Jurkat, Clone E6-1 (cell line): Measurements from ENCODE around the gene DNAJB6.

Source experiments
- DNase-seq: peaks from one replicate; pipeline ENCODE4 v3.0.0-alpha.2; 2011; ENCODE audit warnings: low read depth, low spot score
- H3K4me3 ChIP-seq: 2 replicates; pipeline ENCODE4 v1.5.1; 2011; ENCODE audit warnings: mild to moderate bottlenecking, low read length, control low read depth, moderate library complexity

Gene DNAJB6

DNA sequence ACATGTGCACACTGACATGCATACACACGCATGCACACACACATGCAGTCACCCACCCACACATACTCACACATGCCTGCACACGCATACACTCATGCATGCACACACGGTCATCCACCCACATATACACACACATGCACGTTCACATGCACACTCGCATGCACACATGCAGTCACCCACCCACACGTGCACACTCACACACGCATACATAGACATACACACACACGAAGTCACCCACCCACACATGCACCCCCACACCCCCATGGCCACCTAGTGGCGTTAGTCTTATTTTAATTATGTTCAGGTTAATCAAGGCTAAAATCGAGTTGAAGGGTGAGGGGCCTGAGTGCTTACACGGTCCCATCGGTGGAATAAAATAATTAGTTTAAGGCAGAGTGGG is 96.8 kb downstream of the DNAJB6 start:
- DNase-seq = no peak
- no peak overlapping the region for H3K4me3 ChIP-seq

DNA sequence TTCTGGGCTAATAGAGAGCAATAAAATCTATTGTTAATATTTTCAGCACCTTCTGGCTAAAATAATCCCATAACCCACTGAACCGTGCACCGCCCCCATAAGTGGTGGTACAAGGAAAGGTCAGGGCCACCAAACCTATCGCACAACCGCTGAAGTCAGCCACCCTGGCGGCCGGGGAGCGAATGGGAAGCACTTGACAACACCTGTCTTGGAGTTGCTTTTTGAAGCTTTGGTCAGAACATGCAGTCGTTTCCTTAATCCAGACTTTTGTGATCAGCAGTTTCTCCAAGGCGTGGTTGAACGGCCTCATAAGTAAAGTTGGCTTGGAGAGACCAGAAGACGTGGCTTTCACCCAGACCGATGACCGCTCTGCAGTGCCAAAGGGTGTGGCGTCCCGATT is 97.4 kb downstream of the DNAJB6 start:
- DNase-seq = no peak
- H3K4me3 ChIP-seq = no peak overlapping the region

DNA sequence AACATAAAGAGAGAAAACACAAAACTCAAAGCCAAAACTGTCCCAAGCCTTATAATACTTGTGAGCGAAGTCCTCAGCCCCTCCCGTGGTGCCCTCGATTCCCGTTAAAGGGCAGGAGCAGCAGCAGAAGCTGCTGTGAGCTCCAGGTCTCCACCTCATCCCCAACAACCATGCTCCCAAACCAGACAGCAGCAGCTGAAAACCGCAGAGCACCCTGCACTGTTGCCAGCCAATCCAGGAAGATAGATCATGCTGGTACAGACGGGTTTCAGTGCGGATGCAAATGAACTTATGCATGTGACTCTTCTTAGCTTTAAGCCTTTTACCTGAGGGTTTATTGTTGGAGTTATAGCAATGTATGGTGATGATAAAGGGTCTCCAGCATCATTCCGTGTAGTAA is 97.9 kb downstream of the DNAJB6 start:
- H3K4me3 ChIP-seq = no peak overlapping the region
- DNase-seq = no peak

DNA sequence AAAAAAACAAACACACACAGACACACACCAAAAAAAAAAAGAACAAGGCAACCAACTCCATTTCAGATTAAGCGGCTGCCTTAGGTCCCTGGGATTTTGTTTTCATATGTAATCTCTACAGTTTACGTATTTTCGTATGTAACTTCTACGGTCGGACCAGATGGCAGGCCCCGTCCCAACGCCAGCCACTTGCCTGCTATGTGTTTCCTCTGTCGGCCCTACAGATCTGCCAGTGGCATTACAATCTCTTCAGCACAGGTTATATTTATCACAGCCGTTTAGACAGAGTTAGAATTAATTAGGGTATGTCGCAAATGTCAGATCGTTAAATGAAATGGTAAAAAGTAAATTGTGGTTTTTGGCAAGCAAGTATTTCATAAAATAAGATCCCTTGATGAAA is 99.3 kb downstream of the DNAJB6 start:
- H3K4me3 ChIP-seq = no peak overlapping the region
- DNase-seq = no peak

DNA sequence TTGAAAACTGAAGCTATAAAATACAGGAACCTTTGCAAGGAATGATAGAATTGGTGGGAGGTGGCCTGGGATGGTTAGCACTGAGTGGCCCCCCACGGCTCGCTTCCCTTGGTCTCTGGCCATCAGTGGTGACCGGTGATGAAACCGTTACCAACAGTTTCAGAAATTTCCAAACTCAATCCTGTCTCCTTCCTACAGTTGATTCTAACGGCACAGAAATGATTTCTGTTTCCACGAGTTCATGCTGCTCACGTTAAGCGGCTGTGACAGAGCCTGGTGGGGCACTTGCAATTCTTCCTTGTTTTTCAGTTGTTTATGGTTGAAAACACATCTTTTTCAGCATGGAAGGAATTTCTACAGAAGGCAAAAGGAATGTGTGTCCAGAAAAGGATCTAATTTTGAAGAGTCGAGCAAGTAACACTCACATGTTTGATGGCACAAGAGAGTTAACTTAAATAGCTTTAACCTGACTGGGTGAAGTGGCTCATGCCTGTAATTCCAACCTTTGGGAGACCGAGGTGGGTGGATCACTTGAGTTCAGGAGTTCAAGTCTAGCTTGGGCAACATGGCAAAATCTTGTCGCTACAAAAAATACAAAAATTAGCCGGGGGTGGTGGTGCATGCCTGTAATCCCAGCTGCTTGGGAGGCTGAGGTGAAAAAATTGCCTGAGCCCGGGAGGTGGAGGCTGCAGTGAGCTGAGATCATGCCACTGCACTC is 100.1 kb downstream of the DNAJB6 start:
- no peak for DNase-seq
- H3K4me3 ChIP-seq = no peak overlapping the region

DNA sequence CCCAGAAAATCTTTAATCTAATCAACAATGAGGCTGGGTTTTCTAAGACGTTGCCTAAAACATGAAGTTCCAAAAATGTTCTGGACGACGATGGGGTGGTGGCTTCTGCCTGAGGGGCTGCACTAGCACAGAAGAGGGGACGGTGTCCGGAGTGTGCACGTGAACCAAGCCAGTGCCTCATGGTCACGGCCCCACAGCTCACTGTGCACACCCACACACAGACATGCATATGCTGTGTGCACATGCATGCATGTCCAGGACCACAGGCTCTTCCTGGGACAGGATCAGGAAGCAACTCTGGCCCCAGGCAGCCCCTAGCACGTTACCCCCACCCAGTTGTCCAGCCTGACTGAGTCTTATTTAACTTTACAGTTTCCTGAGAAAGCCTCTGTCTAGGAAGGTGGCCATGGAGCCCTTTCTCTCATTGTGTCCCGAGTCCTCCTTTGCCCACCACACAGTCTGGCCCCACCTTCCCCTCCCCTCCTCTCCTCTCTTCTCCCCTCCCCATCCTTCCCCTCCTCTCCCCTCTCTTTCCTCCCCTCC is 100.8 kb downstream of the DNAJB6 start:
- no peak for DNase-seq
- H3K4me3 ChIP-seq = no peak overlapping the region

DNA sequence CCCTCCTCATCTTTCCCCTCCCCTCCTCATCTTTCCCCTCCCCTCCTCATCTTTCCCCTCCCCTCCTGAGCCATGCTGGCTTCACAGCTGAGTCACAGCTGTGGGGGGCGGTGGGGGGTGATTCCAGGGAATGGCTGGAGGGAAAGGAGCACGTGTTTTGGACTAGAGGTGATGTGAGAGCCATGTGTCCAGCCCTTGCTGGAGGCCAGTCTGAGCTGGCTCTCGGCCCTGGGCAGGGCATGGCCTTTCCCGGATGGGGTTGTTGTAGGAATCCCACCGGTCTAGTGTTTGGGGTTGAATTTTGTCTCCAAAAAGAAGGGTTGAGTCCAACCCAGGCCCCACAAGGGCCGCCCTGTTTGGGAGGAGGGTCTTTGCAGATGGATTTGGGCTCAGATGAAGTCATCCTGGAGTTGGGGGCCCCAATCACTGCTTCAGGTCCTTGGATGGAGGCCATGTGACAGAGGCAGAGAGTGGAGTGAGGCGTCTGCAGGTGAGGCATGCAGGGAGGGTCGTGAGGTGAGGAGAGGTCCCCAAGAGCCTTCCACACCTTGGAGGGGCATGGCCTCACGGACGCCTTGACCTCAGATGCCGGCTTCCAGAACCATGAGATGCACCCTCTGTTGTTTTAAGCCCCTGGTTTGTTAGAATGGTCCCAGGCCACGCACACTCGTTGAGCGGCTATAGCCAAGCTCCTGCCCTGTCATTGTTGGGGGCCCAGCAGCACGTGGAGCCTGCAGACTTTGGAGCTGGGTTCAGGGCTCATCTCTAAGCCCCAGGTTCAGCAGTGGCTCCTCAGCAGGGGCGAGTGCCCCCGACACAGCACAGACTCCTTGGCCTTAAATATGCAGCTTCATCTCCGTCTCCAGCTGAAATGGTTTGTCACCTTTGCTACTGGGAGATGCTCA is 101.6 kb downstream of the DNAJB6 start:
- H3K4me3 ChIP-seq = no peak overlapping the region
- DNase-seq = no peak

DNA sequence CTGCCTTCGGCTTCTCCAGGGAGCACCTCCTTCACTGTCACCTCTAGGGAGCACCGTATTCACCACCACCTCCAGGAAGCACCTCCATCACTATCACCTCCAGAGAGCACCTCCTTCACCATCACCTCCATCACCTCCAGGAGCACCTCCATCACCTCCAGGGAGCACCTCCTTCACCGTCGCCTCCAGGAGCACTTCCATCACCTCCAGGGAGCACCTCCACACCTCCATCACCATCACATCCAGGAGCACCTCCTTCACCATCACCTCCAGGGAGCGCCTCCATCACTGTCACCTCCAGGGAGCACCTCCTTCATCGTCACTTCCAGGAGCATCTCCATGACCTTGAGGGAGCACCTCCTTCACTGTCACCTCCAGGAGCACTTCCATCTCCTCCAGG is 102.3 kb downstream of the DNAJB6 start:
- DNase-seq = no peak
- no peak overlapping the region for H3K4me3 ChIP-seq

DNA sequence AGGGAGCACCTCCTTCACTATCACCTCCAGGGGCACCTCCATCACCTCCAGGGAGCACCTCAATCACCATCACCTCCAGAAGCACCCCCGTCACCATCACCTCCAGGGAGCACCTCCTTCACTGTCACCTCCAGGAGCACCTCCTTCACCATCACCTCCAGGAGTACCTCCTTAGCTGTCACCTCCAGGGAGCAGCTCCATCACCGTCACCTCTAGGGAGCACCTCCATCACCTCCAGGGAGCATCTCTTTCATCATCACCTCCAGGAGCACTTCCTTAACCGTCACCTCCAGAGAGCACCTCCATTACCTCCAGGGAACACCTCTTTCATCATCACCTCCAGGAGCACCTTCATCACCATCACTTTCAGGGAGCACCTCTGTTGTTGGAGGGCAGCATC is 103.0 kb downstream of the DNAJB6 start:
- DNase-seq = no peak
- no peak overlapping the region for H3K4me3 ChIP-seq

DNA sequence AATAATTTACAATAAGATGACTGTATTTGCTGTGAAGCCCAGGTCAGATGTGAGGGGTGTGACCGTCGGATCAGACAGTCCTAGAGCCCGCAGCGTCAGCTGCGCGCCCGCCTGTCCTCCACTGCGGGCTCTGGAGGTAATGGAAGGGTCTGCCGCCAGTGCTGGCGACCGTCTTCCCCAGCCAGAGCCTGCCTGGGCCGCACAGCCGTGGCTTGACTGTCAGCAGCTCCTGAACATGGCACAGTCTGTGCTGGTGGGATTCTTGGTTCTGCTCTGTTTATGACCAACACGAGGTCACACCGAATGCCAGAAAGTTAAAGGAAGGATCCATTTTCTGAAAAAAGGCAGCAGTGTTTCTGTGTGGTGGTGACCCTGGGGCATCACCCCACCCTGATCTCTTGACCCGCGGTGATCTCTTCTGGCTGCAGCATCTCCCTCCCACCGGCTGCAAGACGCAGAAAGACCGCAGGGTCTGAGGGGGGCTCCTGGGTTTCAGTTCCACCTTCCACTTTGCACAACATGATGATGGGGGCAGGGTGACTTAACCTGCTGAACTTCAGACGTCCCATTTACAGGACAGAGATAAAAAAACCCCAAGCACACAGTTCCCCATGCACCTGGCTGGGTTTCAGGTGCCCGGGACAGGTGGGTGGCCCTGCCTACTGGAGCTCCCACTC is 103.7 kb downstream of the DNAJB6 start:
- no peak for DNase-seq
- no peak overlapping the region for H3K4me3 ChIP-seq

DNA sequence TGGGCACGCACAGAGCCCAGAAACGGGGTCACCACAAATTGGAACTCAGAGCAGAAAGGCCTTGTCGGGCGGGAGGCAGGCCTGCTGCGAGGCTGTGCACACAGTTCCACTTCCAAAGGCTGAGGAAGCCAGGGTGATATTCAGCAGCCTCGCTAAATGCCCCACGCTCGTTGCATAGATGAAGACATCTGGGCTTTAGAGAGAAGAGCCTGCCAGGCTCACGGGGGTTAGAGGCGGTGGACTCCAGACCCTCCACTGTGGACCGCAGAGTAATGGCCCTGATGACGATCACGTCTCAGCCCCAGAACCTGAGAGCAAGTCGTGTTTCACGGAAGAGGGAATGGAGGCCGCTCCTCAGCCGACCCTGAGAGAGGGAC is 104.2 kb downstream of the DNAJB6 start:
- no peak for DNase-seq
- no peak overlapping the region for H3K4me3 ChIP-seq

DNA sequence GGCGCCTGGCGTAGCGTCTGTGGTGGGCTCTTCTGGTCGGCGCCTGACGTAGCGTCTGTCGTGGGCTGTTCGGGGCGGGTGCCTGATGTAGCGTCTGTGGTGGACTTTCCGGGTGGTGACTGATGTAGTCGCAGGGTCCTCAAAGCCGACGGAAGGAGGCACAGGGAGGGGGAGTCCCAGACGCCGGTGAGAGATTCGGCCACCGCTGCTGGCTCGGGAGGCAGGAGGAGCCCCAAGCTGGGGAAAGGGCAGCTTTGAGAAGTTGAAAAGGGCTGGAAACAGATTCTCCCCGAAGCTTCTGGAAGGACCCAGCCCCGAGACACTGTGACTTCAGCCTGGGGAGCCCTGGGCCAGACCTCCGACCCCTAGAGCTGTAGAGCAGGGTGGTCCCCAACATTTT is 105.7 kb downstream of the DNAJB6 start:
- no peak overlapping the region for H3K4me3 ChIP-seq
- no peak for DNase-seq

DNA sequence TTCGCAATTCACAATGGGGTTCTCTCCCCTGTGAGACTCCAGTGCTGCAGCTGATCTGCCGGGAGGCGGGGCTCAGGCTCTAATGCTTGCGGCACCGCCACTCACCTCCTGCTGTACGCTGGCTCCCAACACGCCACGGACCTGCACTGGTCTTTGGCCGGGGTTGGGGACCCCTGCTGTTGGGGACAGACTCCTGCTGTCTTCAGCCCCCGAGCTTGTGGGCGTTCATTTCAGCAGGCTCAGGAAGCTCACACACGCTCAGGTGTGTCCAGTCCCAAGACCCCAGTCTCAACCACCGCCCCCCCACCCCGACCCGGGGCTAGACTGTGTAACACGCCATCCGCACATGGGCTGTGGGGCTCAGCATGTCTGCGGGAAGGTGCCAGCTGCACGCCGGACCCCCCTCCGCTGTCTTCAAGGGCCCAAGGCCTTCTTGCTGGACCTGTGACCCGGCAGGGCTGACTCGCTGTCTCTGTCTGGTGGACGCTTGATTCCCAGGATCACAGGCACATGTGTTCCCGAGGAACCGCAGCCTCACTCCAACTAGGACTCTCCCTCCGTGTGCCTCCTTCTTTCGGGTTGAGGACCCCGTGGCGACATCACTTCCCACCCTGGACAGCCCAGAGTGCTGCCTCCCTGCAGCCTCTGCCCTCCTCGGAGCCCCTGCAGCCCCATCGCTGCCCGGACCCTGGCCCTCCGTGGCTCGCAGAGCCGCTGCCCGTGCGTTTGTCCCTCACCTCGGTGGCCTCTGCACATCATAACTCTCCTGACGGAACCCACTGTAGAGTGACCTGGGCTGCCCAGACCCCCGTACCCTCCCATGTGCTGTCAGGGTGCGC is 106.4 kb downstream of the DNAJB6 start:
- H3K4me3 ChIP-seq = no peak overlapping the region
- DNase-seq = no peak

DNA sequence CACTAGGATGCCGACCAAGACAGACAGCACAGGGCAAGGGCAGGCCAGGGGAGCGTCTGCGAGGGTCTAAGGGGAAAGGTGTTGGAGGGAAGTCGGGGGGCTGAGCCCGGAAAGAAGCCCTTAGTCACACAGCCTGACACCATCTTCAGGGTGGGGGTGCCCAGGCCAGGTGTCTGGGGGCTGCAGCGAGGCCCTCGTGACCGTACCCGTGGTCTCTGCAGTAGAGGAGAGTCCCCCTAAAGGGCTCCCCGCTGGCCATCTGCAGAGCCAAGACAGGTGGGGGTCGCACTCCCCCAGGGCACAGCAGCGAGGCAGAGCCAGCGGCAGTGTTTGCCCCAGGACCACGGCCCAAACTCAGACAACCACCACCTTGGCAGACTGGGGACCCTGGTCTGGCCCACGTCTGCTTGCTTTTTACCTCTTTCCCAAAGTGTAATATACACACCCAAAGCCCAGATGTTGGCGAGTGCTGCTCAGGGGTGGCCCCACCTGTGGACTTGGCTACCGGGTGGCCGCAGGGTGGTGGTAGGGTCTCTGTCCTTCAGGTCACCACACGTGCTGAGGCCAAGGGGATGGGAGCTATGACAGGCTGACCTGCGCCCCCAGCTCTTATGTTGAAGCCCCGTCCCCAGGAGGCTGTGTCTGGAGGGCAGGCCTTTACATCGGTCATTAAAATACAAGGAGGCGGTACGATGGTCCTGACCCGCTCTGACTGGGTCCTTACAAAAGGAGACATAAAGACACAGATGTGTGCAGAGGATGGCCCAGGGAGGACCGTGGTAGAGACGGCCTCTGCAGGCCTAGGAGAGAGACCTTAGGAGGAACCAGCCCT is 107.4 kb downstream of the DNAJB6 start:
- H3K4me3 ChIP-seq = no peak overlapping the region

DNA sequence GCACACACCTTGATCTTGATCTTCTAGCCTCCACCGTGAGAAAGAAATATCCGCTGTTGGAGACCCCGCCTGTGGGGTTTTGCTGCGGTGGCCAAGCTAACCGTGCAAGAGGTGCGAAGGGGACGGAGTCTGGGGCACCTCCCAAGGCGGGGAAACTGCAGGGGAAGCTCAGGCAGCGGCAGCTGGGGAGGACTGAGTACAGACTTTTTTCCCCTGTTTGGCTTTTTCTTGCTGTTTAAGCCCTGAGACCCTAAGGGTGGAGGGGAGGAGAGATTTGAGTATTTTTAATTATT is 108.0 kb downstream of the DNAJB6 start:
- H3K4me3 ChIP-seq = no peak overlapping the region
- no peak for DNase-seq

More for the DNA sequence above, 107.4 kb downstream of the DNAJB6 start:
- DNase-seq = no peak

DNA sequence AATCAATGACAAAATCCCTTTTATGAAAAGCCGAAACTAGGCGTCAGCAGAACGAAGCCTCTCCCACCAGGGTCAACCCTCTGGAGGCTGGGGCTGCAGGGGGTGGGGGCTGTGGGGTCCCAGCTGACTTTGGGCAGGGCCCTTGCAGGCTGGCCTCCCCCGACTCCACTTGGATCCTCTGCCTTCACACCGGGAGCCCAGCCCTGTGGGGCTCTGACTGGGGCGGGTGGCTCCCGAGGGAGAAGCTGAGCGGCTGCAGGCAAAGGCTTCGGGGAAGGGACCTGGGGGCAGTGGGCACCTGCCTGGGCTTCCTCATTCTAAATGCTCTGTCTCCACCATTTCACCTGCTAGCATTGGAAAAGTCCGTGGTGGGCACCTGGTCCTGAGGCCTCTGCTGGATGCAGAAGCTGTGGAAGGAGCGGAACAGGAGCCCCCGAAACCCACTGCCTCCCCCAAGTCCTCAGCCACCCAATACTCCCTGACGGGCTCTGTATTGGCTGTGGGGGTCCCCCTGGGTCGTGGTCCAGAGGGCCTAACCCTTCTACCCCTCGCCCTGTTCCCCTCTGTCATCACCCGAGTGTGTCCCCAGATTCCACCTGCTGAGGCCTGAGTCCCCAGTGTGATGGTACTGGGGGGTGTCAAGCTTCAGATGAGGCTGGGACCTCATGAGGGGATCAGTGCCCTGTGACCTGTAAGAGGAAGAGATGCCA is 108.6 kb downstream of the DNAJB6 start:
- DNase-seq = no peak
- H3K4me3 ChIP-seq = no peak overlapping the region

DNA sequence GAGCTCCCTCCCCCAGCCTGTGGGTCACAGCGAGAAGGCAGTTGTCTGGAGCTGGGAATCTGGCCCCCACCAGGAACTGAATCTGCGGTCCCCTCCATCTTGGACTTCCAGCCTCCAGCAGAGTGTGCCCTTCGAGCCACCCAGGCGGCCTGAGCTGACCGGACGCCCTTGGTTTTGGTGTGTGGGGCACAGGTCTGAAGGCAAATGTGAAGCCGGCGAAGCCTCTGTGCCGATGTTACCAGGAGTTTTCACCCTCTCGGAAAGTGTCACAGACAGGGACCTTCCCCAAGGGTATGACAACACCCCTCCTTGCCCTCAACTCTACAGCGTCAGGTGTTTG is 109.1 kb downstream of the DNAJB6 start:
- H3K4me3 ChIP-seq = no peak overlapping the region
- no peak for DNase-seq

DNA sequence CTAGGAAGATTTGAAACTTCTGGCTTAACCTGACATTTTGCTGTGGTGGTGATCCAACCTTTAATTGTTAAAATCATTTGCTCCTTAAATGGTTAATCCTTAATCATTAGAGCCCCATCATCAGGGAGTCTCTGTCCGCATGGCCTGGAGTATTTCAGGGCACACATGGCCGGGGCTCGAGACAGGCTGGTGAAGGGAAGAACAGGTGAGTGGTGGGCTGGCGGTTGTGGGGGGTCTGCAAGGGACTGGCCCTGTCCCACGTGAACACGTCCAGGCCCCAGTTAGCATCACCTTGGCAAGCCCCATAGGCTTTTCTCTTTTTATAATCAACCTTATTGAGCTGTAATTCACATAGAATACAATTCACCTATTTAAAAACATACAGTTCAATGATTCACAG is 109.5 kb downstream of the DNAJB6 start:
- no peak overlapping the region for H3K4me3 ChIP-seq
- no peak for DNase-seq
